ENCODE measurements around the gene CASZ1.

- no peak for TF ChIP-seq ZNF274 (IDR thresholded peaks at IDR 0.05; ENCODE audit: low read depth, low read length)
- no peak for TF ChIP-seq YY1 (IDR thresholded peaks at IDR 0.05; ENCODE audit: insufficient read depth, insufficient read length)
- TF ChIP-seq SUZ12 (IDR thresholded peaks at IDR 0.05; ENCODE audit: extremely low read depth, insufficient read depth, insufficient read length) = no peak
Measured at GRCh38 chr1:10690484-10690883, 106.0 kb downstream of the CASZ1 start.
